HG03039 (cell line): ENCODE data around the gene TAS1R1.
"Not testable (repeated sequence)": the region's sequence is repeated elsewhere in the genome, so short reads cannot be mapped to it uniquely, and the experiment has no call there.

Experiments used
- ATAC-seq: cut with Tn5 transposase; IDR thresholded peaks from one replicate; pipeline ENCODE4 v1.9.1; 2021; ENCODE audit warnings: mild to moderate bottlenecking, moderate library complexity; ENCODE audit not compliant: unreplicated experiment

Gene TAS1R1

GRCh38 chr1:6588128-6588892 lies 33.2 kb downstream of the TAS1R1 start:
- no peak for ATAC-seq

- no peak for ATAC-seq
These were observed 33.9 kb downstream of the TAS1R1 start for GRCh38 chr1:6588893-6589520.

GRCh38 chr1:6590046-6590445 lies 34.9 kb downstream of the TAS1R1 start:
- ATAC-seq: no peak

DNA sequence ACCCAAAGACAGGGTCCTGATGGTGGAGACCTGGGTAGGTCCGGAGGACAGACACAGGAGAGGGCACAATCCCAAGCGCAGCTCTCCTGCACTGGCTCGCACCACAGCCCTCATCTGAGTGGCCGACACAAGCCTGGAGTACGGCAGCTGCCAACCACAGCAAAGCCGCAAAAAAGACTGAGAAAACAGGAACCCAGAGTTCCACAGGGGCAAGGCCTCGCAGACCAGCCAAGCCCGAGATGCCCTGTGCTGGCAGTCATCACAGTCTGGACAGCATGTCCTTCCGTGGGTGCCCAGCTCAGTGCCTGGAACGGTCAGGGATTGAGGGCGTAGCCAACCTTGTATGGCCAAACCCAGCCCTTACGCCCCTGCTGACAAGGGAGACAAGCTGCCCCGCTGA lies 36.1 kb downstream of the TAS1R1 start:
- ATAC-seq: no peak

- ATAC-seq: no peak
These were observed 36.5 kb downstream of the TAS1R1 start for GRCh38 chr1:6591644-6592043.

GRCh38 chr1:6592441-6592840 lies 37.3 kb downstream of the TAS1R1 start:
- ATAC-seq: no peak

GRCh38 chr1:6592865-6593593 lies 37.9 kb downstream of the TAS1R1 start:
- no peak for ATAC-seq

DNA sequence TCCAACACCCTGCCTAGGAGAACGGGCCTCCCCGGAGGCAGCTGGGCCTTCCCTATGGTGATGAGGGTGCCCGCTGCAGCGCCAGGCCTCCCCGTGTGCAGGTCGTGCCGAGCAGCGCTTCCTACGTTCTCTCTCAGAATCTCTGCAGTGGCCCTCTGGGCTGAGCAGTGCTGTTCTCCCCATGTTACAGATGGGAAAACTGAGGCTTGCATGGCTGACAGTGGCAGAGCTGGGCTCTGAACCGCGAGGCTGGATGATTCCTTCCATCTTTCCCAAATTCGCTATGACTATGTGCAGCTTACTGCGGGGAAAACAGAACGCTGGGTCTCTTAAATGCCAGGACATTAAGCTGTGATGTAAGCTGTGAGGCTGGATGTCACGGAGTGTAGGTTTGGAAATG lies 38.7 kb downstream of the TAS1R1 start:
- no peak for ATAC-seq

GRCh38 chr1:6594977-6595740 lies 40.1 kb downstream of the TAS1R1 start:
- ATAC-seq: no peak

- ATAC-seq: no peak
These were observed 41.2 kb downstream of the TAS1R1 start for GRCh38 chr1:6596351-6596750.

- no peak for ATAC-seq
These were observed 42.0 kb downstream of the TAS1R1 start for GRCh38 chr1:6596886-6597776.

GRCh38 chr1:6597777-6598131 lies 42.6 kb downstream of the TAS1R1 start:
- no peak for ATAC-seq

DNA sequence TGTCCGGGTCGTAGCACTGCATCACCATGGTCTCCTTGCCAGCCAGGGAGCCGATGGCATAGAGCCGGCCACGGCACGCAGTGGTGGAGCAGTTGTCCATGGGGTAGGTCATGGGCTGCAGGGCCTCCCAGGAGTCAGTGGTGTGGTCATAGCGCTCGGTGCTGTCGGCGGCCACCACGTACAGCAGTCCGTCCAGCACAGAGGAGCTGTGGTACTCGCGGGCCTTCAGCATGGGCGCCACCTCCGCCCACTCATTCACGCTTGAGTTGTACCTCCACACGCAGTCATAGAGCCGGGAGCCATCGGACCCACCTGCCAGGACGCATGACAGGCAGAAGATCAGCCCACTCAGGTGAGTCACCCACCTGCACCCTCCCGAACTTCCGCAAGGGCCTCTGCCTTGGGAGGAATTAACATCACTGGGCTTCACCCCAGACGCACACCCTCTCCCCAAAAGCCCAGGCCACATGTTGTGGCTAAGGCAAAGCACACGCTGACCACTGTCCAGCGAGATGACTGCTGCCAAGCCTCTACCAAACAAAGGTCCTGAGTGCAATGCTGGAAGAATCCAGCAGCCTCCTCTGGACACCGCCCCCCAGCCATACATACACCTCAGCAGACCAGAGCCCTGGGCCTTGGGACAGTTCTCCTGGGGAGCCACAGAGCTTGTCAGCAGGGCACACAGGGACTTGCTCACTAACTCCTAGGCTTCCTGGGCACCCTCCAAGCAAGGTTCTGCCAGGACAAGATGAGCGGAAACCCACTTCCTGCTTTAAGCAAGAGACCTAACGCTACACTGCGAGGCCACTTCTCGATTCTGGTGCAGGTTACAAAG lies 44.3 kb downstream of the TAS1R1 start:
- ATAC-seq: no peak

- not testable (repeated sequence) for ATAC-seq
These were observed 44.9 kb downstream of the TAS1R1 start for GRCh38 chr1:6599991-6600390.

- peak; percentile 3 for ATAC-seq
These were observed 45.4 kb downstream of the TAS1R1 start for GRCh38 chr1:6600410-6601048.

DNA sequence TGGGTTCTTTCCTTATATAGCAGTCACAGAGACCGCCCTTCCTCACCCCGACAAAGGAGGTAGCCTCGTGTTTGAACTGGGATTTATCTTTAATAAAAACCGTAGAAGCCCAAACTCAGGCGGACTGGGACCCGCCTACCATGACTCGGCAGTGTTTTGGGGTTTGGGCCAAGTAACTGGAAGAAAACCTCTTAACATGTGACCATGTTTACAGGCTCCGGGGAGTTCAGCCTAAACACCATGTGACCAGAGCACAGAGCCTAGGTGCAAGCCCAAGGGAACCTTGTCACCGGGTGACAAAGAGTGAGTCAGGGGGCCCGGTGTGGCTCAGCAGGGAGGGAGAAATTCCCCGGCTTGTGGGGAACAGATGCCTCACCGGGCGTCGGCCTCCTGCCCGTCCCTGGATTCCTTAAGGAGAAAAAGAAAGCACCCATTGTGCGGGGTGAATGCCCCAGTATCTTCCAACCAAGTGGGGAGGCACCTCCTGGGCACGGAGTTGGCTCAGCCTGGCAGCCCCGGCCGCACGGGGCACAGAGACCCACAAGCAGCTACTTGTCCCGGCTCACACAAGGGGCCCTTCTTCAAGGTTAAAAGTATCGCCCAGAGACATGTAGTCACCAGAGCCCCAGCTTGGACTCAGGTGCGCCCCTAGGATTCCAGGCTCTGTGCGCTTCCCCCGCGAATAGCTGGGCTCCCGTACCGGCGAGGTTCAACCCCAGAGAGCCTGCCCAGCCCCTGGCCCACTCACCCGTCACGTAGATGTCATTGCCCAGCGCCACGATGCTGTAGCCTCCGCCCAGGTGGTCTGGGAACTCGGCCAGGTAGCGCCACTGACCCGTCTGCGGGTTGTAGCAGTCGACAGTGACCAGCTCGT lies 46.2 kb downstream of the TAS1R1 start:
- peak; percentile 21 for ATAC-seq

DNA sequence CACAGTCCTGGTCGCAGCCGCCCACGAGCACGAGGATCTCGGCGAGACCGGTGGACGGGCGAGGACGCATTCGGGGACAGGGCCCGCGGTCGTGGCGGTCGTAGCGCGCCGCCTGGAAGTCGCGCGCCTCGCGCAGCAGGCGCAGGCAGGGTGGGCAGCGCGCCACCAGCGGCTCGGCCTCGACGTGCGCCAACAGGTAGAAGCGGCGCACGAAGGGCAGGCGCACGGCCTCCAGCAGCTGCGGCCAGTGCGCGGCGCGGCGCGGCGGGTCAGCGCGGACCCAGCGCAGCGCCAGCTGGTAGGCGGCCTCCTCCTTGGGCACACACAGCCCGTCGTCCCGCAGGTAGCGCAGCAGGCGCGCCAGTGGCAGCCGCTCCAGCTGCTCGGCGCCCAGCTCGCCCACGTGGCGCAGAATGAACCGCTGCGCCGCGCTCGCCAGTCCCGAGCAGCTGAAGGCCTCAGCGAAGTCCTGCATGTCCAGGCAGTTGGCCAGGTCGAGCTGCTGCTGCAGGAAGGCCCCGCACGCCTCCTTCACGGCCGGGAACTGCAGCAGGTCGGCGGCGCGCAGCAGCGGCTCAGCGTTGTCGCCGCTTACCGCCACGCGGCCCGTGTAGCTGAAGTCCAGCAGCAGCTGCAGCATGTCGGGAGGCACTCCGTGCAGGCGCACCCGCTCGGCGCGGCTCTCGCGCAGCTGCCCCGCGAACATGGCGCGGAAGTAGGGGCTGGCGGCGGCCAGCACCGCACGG lies 47.0 kb downstream of the TAS1R1 start:
- peak; percentile 29 for ATAC-seq
